Retinal pigment epithelial cell (primary cell): ENCODE data around the gene CDK5RAP2.
"Not testable (repeated sequence)": the region's sequence is repeated elsewhere in the genome, so short reads cannot be mapped to it uniquely, and the experiment has no call there.

Experiments
- DNase-seq: peaks from one replicate; pipeline ENCODE4 v3.0.0-alpha.2; 2010; ENCODE audit warnings: low read depth
- H3K4me3 ChIP-seq: 2 replicates; pipeline ENCODE4 v1.5.1; 2011; ENCODE audit warnings: mild to moderate bottlenecking, low read length, control low read depth, moderate library complexity
- TF ChIP-seq, protein P1 (sequence below): conservative IDR thresholded peaks from 2 replicates; pipeline ENCODE4 v1.5.1; 2011; ENCODE audit warnings: low read depth, low read length, control low read depth, inconsistent platforms

CDK5RAP2 gene

GRCh38 chr9:120536949-120537640 lies 42.9 kb downstream of the CDK5RAP2 start:
- TF ChIP-seq, protein P1, sequence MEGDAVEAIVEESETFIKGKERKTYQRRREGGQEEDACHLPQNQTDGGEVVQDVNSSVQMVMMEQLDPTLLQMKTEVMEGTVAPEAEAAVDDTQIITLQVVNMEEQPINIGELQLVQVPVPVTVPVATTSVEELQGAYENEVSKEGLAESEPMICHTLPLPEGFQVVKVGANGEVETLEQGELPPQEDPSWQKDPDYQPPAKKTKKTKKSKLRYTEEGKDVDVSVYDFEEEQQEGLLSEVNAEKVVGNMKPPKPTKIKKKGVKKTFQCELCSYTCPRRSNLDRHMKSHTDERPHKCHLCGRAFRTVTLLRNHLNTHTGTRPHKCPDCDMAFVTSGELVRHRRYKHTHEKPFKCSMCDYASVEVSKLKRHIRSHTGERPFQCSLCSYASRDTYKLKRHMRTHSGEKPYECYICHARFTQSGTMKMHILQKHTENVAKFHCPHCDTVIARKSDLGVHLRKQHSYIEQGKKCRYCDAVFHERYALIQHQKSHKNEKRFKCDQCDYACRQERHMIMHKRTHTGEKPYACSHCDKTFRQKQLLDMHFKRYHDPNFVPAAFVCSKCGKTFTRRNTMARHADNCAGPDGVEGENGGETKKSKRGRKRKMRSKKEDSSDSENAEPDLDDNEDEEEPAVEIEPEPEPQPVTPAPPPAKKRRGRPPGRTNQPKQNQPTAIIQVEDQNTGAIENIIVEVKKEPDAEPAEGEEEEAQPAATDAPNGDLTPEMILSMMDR, result no peak
- DNase-seq, result no peak

GRCh38 chr9:120536094-120536493 lies 43.9 kb downstream of the CDK5RAP2 start:
- H3K4me3 ChIP-seq, result no peak overlapping the region
- DNase-seq, result no peak
- TF ChIP-seq, protein P1, result no peak

More at GRCh38 chr9:120536949-120537640, 42.9 kb downstream of the CDK5RAP2 start:
- H3K4me3 ChIP-seq, result no peak overlapping the region

DNA sequence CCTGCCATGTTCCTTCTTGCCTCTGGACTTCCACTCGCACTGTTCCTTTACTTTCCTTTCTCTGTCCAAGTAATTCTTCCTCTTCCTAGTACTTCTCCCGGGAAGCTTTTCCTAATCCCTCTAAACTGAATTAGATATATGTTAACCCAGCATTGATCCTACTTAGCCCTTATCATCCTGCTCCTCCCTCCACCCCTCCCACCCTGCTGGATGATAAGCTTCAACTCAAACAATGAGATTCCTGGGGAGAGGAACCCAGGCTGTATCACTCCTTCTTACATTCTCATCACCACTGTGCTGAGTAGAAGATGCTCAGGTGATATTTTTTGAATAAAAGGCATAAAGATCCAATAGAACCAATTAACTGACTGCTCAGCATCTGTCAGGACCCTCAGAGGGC lies 45.7 kb downstream of the CDK5RAP2 start:
- H3K4me3 ChIP-seq, result no peak overlapping the region
- TF ChIP-seq, protein P1, result no peak
- no peak for DNase-seq

- no peak for DNase-seq
- TF ChIP-seq, protein P1, result no peak
- H3K4me3 ChIP-seq, result no peak overlapping the region
These were observed 47.1 kb downstream of the CDK5RAP2 start for GRCh38 chr9:120532891-120533290.

DNA sequence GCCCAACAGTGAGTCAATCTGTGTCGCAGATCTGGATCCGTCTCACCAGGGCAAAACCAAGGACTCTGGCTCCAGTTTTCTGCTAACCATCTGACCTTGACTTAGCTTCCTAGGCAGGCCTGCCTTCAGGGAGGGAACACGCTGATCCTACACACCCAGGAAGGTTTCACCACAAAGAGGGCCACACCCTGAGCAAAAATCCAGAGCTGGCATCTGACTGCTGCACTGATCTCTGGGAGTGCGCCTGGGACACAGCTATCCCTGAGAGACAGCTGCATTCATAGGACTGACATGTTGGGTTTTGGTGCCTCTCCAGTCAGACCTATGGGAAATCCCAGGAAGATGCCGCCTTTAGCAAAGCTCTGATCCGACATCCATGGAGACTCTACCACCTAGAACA lies 47.5 kb downstream of the CDK5RAP2 start:
- DNase-seq, result peak; percentile 35
- no peak overlapping the region for H3K4me3 ChIP-seq
- TF ChIP-seq, protein P1, result no peak

DNA sequence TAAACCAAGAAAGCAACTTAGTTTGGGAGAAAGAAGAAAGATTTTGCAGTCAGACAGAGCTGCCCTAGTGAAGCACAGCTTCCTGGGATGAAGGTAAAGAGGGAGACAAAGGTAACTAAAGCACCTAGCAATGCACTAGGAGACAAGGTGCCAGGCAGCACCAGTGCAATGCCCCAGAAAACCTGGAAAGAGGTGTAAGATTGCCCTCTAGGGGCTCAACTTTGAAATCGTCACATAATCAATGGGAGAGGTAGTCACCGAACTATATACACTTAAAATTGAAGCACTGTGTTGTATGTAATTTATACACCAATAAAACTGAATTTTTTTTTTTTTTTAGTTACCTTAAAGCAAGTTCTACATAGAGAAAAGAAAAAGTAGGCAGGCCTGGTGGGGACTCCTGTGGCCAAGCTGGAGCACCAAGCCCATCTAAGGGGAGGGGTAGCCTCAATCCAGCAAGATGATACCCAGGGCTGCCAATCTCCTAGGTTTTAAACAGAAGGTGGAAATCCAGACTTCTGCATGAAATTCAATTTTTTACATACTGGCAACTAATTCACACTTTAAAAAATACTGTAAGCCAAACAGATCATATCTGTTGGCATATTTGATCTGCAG lies 48.2 kb downstream of the CDK5RAP2 start:
- H3K4me3 ChIP-seq, result no peak overlapping the region
- TF ChIP-seq, protein P1, result peak; percentile 61
- DNase-seq, result peak; percentile 12

- H3K4me3 ChIP-seq, DNase-seq: not testable (repeated sequence)
These were observed 49.6 kb downstream of the CDK5RAP2 start for GRCh38 chr9:120530220-120530832.
